Liver (tissue), 9 donors: ENCODE results near the gene TIMM17B. TPM values are rescaled to one million over a fixed set of nuclear protein-coding genes. Genes with fewer than 3 reads are reported as not detected.

Experiments
- DNase-seq: peaks from one replicate; pipeline ENCODE4 v3.0.0-alpha.2; 2017; ENCODE audit warnings: low spot score
- H3K27ac ChIP-seq, 2 donors: one replicate each; pipeline ENCODE4 v1.7.0; 2013; ENCODE audit warnings: inconsistent platforms in 2 of 2, low read length in 2 of 2, control low read depth in 1 of 2, low read depth in 1 of 2, mild to moderate bottlenecking in 1 of 2
- H3K27me3 ChIP-seq, 4 donors: one replicate each; pipeline versions ENCODE4 v1.6.1 to v1.7.0; 2013; ENCODE audit warnings: low read length in 3 of 4, inconsistent platforms in 1 of 4, mild to moderate bottlenecking in 1 of 4, moderate library complexity in 1 of 4; ENCODE audit not compliant: control insufficient read depth in 4 of 4, insufficient read depth in 4 of 4
- H3K36me3 ChIP-seq, 4 donors: one replicate each; pipeline versions ENCODE4 v1.6.1 to v1.7.0; 2013; ENCODE audit warnings: low read length in 3 of 4, mild to moderate bottlenecking in 3 of 4, low read depth in 1 of 4, moderate library complexity in 1 of 4; ENCODE audit not compliant: control insufficient read depth in 4 of 4, insufficient read depth in 3 of 4
- H3K4me1 ChIP-seq, 4 donors: one replicate each; pipeline versions ENCODE4 v1.6.1 to v1.7.0; 2013; ENCODE audit warnings: low read length in 3 of 4, mild to moderate bottlenecking in 3 of 4, moderate library complexity in 1 of 4; ENCODE audit not compliant: control insufficient read depth in 4 of 4, insufficient read depth in 4 of 4
- H3K4me3 ChIP-seq, 3 donors: one replicate each; pipeline versions ENCODE4 v1.6.1 to v1.7.0; 2013; ENCODE audit warnings: low read length in 3 of 3, control low read depth in 1 of 3, low read depth in 1 of 3, mild to moderate bottlenecking in 1 of 3
- H3K9ac ChIP-seq, 2 donors: one replicate each; pipeline ENCODE4 v1.7.0; 2013; ENCODE audit warnings: low read length in 2 of 2, mild to moderate bottlenecking in 2 of 2, moderate library complexity in 2 of 2, control low read depth in 1 of 2, low read depth in 1 of 2
- H3K9me3 ChIP-seq, 4 donors: one replicate each; pipeline versions ENCODE4 v1.6.1 to v1.7.0; 2013; ENCODE audit warnings: low read length in 3 of 4; ENCODE audit not compliant: control insufficient read depth in 4 of 4
- EGR1 ChIP-seq, 2 donors: IDR thresholded peaks; 2 replicates each; pipeline ENCODE4 v1.6.1; 2016 to 2018; ENCODE audit warnings: antibody characterized with exemption in 2 of 2, low read depth in 2 of 2
- FOXA1 ChIP-seq: IDR thresholded peaks from 2 replicates; pipeline ENCODE4 v1.6.1; 2016; ENCODE audit warnings: antibody characterized with exemption
- FOXA2 ChIP-seq: IDR thresholded peaks from 2 replicates; pipeline ENCODE4 v1.6.1; 2016; ENCODE audit warnings: antibody characterized with exemption
- GABPA ChIP-seq, 2 donors: IDR thresholded peaks in 1 of 2; conservative IDR thresholded peaks in 1 of 2; 2 replicates each; pipeline ENCODE4 v1.6.1; 2016; ENCODE audit warnings: antibody characterized with exemption in 2 of 2, mild to moderate bottlenecking in 1 of 2, moderate library complexity in 1 of 2
- HNF4A ChIP-seq, 2 donors: conservative IDR thresholded peaks; 2 replicates each; pipeline ENCODE4 v1.6.1; 2016; ENCODE audit warnings: antibody characterized with exemption in 2 of 2, mild to moderate bottlenecking in 2 of 2
- HNF4G ChIP-seq: IDR thresholded peaks from 2 replicates; pipeline ENCODE4 v1.6.1; 2016; ENCODE audit warnings: antibody characterized with exemption
- NR2F2 ChIP-seq: IDR thresholded peaks from 2 replicates; pipeline ENCODE4 v1.6.1; 2016; ENCODE audit warnings: antibody characterized with exemption
- RAD21 ChIP-seq, 2 donors: IDR thresholded peaks; 2 replicates each; pipeline ENCODE4 v1.6.1; 2016; ENCODE audit warnings: antibody characterized with exemption in 2 of 2, mild to moderate bottlenecking in 2 of 2
- REST ChIP-seq: IDR thresholded peaks from 2 replicates; pipeline ENCODE4 v1.6.1; 2016; ENCODE audit warnings: antibody characterized with exemption, mild to moderate bottlenecking
- RXRA ChIP-seq, 2 donors: IDR thresholded peaks; 2 replicates each; pipeline ENCODE4 v1.6.1; 2017 to 2018; ENCODE audit warnings: antibody characterized with exemption in 2 of 2, mild to moderate bottlenecking in 1 of 2
- TAF1 ChIP-seq: conservative IDR thresholded peaks from 2 replicates; pipeline ENCODE4 v1.6.1; 2016; ENCODE audit warnings: antibody characterized with exemption, mild to moderate bottlenecking
- WGBS: extraction: QIAGEN DNeasy Blood & Tissue Kit; methylation state at CpG from one replicate; pipeline ENCODE4 v1.1.7; 2013; 5-methylcytosine and 5-hydroxymethylcytosine counted together
- polyA plus RNA-seq, 2 donors: library from polyadenylated mRNA; stranded (reverse) in 1 of 2; unstranded in 1 of 2; fragments of 200-250 nt in 1 of 2; fragments of >200 nt in 1 of 2; fragmentation: Nextera tagmentation in 1 of 2; extraction: Ambion mirVana in 1 of 2; gene quantifications; one replicate each; pipeline versions ENCODE4 v1.2.1 to v1.2.3, GENCODE V29; 2013 to 2015
- total RNA-seq, 2 donors: library from RNA; depleted of rRNA; stranded (reverse); fragments of >200 nt; gene quantifications; one replicate each; pipeline ENCODE4 v1.2.3, GENCODE V29; 2014
- TF ChIP-seq, protein P1 (sequence below): IDR thresholded peaks from 2 replicates; pipeline ENCODE4 v1.6.1; 2016; ENCODE audit warnings: antibody characterized with exemption
- TF ChIP-seq, protein P2 (sequence below): fragments of 150-350 bp; IDR thresholded peaks from 2 replicates; pipeline ENCODE4 v1.5.1; 2017; ENCODE audit warnings: improper control_type of control experiment, low read depth, low read length; ENCODE audit not compliant: missing input control
- donor health status: healthy.
- donor health status: healthy.
- donor health status: healthy.
- donor health status: healthy.
- donor health status: healthy.

Gene TIMM17B
- total and polyA plus RNA-seq, 4 donors, result 22.8 to 53.1 (median 30.0) TPM

DNA sequence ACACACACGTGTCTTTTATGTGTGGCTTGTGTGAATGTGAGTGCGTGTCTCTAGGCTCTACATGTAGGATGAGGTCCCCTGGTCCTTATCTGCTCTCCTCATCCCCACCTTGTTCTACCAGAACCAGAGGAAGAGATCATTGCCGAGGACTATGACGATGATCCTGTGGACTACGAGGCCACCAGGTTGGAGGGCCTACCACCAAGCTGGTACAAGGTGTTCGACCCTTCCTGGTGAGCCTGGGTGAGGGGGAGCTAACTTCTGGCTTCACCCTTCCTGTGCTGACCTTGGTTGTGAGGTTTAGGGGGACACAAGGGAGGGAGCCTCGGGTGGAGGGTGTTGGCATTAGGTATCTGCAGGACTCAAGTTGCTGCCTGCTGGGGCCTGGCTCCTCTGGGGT lies 3.5 kb upstream of the TIMM17B start:
- Histone ChIP-seq H3K9ac (no peak overlapping the region), H3K9me3 (no peaks in the 10 kb centered on the region), H3K4me1 (peaks cover 6 to 12% (median 10%) of the 10 kb centered on the region in 4 donors), H3K27ac (no peak overlapping the region), H3K27me3 (no peaks in the 10 kb centered on the region), H3K36me3 (peaks cover 4 to 43% (median 10%) of the 10 kb centered on the region in 4 donors), H3K4me3 (no peak overlapping the region)
- 94% methylated on average over 7 of the region's 7 CpGs for WGBS
- no peak for DNase-seq
- TF ChIP-seq EGR1 (IDR thresholded peaks at IDR 0.05; ENCODE audit: low read depth in 2 of 2) (no peak), FOXA2 (no peak), FOXA1 (no peak), HNF4A (conservative IDR thresholded peaks at IDR 0.05) (no peak)

GRCh38 chrX:48899078-48899410 lies 1.5 kb upstream of the TIMM17B start:
- no peaks in the 10 kb centered on the region for H3K9me3 ChIP-seq
- H3K4me3 ChIP-seq, result no peak overlapping the region
- TF ChIP-seq GABPA (IDR thresholded peaks at IDR 0.05 in 1 of 2, conservative IDR thresholded peaks at IDR 0.05 in 1 of 2) (no peak), RAD21 (IDR thresholded peaks at IDR 0.05) (no peak), FOXA2 (no peak), REST (no peak), TAF1 (no peak), NR2F2 (no peak), HNF4G (no peak), EGR1 (IDR thresholded peaks at IDR 0.05; ENCODE audit: low read depth in 2 of 2) (no peak), FOXA1 (no peak), RXRA (IDR thresholded peaks at IDR 0.05) (no peak)
- TF ChIP-seq, protein P1, sequence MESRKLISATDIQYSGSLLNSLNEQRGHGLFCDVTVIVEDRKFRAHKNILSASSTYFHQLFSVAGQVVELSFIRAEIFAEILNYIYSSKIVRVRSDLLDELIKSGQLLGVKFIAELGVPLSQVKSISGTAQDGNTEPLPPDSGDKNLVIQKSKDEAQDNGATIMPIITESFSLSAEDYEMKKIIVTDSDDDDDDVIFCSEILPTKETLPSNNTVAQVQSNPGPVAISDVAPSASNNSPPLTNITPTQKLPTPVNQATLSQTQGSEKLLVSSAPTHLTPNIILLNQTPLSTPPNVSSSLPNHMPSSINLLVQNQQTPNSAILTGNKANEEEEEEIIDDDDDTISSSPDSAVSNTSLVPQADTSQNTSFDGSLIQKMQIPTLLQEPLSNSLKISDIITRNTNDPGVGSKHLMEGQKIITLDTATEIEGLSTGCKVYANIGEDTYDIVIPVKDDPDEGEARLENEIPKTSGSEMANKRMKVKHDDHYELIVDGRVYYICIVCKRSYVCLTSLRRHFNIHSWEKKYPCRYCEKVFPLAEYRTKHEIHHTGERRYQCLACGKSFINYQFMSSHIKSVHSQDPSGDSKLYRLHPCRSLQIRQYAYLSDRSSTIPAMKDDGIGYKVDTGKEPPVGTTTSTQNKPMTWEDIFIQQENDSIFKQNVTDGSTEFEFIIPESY, result no peak
- TF ChIP-seq, protein P2, sequence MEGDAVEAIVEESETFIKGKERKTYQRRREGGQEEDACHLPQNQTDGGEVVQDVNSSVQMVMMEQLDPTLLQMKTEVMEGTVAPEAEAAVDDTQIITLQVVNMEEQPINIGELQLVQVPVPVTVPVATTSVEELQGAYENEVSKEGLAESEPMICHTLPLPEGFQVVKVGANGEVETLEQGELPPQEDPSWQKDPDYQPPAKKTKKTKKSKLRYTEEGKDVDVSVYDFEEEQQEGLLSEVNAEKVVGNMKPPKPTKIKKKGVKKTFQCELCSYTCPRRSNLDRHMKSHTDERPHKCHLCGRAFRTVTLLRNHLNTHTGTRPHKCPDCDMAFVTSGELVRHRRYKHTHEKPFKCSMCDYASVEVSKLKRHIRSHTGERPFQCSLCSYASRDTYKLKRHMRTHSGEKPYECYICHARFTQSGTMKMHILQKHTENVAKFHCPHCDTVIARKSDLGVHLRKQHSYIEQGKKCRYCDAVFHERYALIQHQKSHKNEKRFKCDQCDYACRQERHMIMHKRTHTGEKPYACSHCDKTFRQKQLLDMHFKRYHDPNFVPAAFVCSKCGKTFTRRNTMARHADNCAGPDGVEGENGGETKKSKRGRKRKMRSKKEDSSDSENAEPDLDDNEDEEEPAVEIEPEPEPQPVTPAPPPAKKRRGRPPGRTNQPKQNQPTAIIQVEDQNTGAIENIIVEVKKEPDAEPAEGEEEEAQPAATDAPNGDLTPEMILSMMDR, result no peak
- WGBS, result 88% methylated on average over 8 of the region's 8 CpGs
- H3K36me3 ChIP-seq, result peaks cover 3 to 26% (median 8%) of the 10 kb centered on the region in 4 donors
- H3K27me3 ChIP-seq, result no peaks in the 10 kb centered on the region
- H3K27ac ChIP-seq, result no peak overlapping the region
- H3K9ac ChIP-seq, result no peak overlapping the region
- peaks cover 6 to 12% (median 10%) of the 10 kb centered on the region in 4 donors for H3K4me1 ChIP-seq
- DNase-seq, result no peak
